Keratinocyte (primary cell): ENCODE results near the gene LRRN4.
"Not testable (repeated sequence)": the region's sequence is repeated elsewhere in the genome, so short reads cannot be mapped to it uniquely, and the experiment has no call there.

Experiments
- CTCF ChIP-seq, 3 experiments: IDR thresholded peaks in 1 of 3; conservative IDR thresholded peaks in 1 of 3; optimal IDR thresholded peaks in 1 of 3; 2 replicates in 2 of 3; 3 replicates in 1 of 3; pipeline versions ENCODE3 to v1.5.1; 2011; ENCODE audit warnings: low read length in 3 of 3, mild to moderate bottlenecking in 3 of 3, moderate library complexity in 2 of 3, control low read depth in 1 of 3, inconsistent platforms in 1 of 3; ENCODE audit not compliant: insufficient read depth in 2 of 3; ENCODE audit errors: extremely low read depth in 1 of 3
- EZH2 ChIP-seq: IDR thresholded peaks from one replicate; pipeline ENCODE4 v1.6.1; 2012; ENCODE audit warnings: inconsistent platforms, mild to moderate bottlenecking, low read length, moderate library complexity

- TF ChIP-seq EZH2; CTCF (optimal IDR thresholded peaks at IDR 0.05 in 1 of 3, IDR thresholded peaks at IDR 0.05 in 1 of 3, conservative IDR thresholded peaks at IDR 0.05 in 1 of 3; ENCODE audit: extremely low read depth in 1 of 3, insufficient read depth in 2 of 3, low read length in 3 of 3): not testable (repeated sequence)
Measured at GRCh38 chr20:6054689-6055051, 810 bp upstream of the LRRN4 start.
